K562 (cell line): ENCODE results near the gene HPS3. TPM values are rescaled to one million over a fixed set of nuclear protein-coding genes. Genes with fewer than 3 reads are reported as not detected.

ENCODE experiments used
- E2F3 ChIP-seq: fragments of 250-450 bp; sonication (Bioruptor Pico); IDR thresholded peaks from 2 replicates; pipeline ENCODE4 v1.4.0; 2020; ENCODE audit warnings: mild to moderate bottlenecking
- ERF ChIP-seq: fragments of 450-650 bp; formaldehyde crosslinking; IDR thresholded peaks from 2 replicates; pipeline ENCODE4 v1.4.0; 2020; ENCODE audit warnings: mild to moderate bottlenecking, mixed read lengths
- FOXO4 ChIP-seq: fragments of 450-650 bp; formaldehyde crosslinking; IDR thresholded peaks from 2 replicates; pipeline ENCODE4 v1.4.0; 2020; ENCODE audit warnings: mild to moderate bottlenecking, moderate library complexity
- HDAC3 ChIP-seq: fragments of 450-650 bp; IDR thresholded peaks from 2 replicates; pipeline ENCODE4 v1.6.1; 2018; ENCODE audit warnings: borderline replicate concordance, mild to moderate bottlenecking, moderate library complexity; ENCODE audit not compliant: partially characterized antibody
- ILK ChIP-seq: fragments of 450-650 bp; IDR thresholded peaks from 2 replicates; pipeline ENCODE4 v1.6.1; 2016; ENCODE audit warnings: missing genetic modification characterization, low read depth, mild to moderate bottlenecking, missing compliant biosample characterization, moderate library complexity, borderline replicate concordance
- NCOA6 ChIP-seq: fragments of 450-650 bp; IDR thresholded peaks from 2 replicates; pipeline ENCODE4 v1.6.1; 2017; ENCODE audit warnings: mild to moderate bottlenecking
- NR2C2 ChIP-seq, 2 experiments: fragments of 200-800 bp in 1 of 2; sonication (Bioruptor generic) in 1 of 2; sonication (generic) in 1 of 2; formaldehyde crosslinking in 1 of 2; IDR thresholded peaks; 2 replicates each; pipeline versions ENCODE4 v1.6.1 to v1.8.0; 2016 to 2022; ENCODE audit warnings: mild to moderate bottlenecking in 1 of 2, missing compliant biosample characterization in 1 of 2, missing genetic modification characterization in 1 of 2, missing genetic modification reagents in 1 of 2
- POLR2G ChIP-seq: fragments of 200-400 bp; formaldehyde crosslinking; IDR thresholded peaks from 2 replicates; pipeline ENCODE4 v1.6.1; 2017; ENCODE audit warnings: low read depth, mild to moderate bottlenecking, antibody characterized with exemption, low read length, moderate library complexity
- U2AF1 ChIP-seq: fragments of 200-400 bp; formaldehyde crosslinking; optimal IDR thresholded peaks from 2 replicates; pipeline ENCODE3; 2017; ENCODE audit warnings: mild to moderate bottlenecking, low read depth, low read length, moderate library complexity
- polyA plus RNA-seq, 8 experiments: library from polyadenylated mRNA; depleted of rRNA in 4 of 8; stranded (reverse) in 5 of 8; unstranded in 3 of 8; fragments of >200 nt; fragmentation: Nextera tagmentation in 2 of 8; fragmentation: Illumina TruSeq in 1 of 8; extraction: Ambion mirVana in 2 of 8; extraction: Trizol in 1 of 8; gene quantifications; 2 replicates each; pipeline versions ENCODE4 v1.2.1 to v1.2.3, GENCODE V29; 2011 to 2014; ENCODE audit warnings: inconsistent platforms in 1 of 8, missing spikeins in 1 of 8
- total RNA-seq, 7 experiments: library from RNA; depleted of rRNA in 6 of 7; stranded (reverse); fragments of >200 nt in 6 of 7; fragmentation: Illumina TruSeq in 2 of 7; extraction: Trizol in 2 of 7; gene quantifications; 2 replicates each; pipeline versions ENCODE4 v1.2.1 to v1.2.3, GENCODE V29; 2011 to 2021; ENCODE audit warnings: low replicate concordance in 1 of 7
- TF ChIP-seq, protein P1 (sequence below): fragments of 200-600 bp; sonication (generic); IDR thresholded peaks from one replicate; pipeline ENCODE4 v1.6.1; 2012; ENCODE audit warnings: mild to moderate bottlenecking, low read depth, low read length, inconsistent platforms
- TF ChIP-seq, protein P2 (sequence below): fragments of 450-650 bp; IDR thresholded peaks from 2 replicates; pipeline ENCODE4 v1.6.1; 2016; ENCODE audit warnings: antibody characterized with exemption

HPS3 gene
- total and polyA plus RNA-seq, 9 of the 15 experiments (the other 6 are each of a cell fraction or from before 2014, with no cell fraction given) = 1.2 to 11.3 (median 7.6) TPM

- TF ChIP-seq, protein P1, sequence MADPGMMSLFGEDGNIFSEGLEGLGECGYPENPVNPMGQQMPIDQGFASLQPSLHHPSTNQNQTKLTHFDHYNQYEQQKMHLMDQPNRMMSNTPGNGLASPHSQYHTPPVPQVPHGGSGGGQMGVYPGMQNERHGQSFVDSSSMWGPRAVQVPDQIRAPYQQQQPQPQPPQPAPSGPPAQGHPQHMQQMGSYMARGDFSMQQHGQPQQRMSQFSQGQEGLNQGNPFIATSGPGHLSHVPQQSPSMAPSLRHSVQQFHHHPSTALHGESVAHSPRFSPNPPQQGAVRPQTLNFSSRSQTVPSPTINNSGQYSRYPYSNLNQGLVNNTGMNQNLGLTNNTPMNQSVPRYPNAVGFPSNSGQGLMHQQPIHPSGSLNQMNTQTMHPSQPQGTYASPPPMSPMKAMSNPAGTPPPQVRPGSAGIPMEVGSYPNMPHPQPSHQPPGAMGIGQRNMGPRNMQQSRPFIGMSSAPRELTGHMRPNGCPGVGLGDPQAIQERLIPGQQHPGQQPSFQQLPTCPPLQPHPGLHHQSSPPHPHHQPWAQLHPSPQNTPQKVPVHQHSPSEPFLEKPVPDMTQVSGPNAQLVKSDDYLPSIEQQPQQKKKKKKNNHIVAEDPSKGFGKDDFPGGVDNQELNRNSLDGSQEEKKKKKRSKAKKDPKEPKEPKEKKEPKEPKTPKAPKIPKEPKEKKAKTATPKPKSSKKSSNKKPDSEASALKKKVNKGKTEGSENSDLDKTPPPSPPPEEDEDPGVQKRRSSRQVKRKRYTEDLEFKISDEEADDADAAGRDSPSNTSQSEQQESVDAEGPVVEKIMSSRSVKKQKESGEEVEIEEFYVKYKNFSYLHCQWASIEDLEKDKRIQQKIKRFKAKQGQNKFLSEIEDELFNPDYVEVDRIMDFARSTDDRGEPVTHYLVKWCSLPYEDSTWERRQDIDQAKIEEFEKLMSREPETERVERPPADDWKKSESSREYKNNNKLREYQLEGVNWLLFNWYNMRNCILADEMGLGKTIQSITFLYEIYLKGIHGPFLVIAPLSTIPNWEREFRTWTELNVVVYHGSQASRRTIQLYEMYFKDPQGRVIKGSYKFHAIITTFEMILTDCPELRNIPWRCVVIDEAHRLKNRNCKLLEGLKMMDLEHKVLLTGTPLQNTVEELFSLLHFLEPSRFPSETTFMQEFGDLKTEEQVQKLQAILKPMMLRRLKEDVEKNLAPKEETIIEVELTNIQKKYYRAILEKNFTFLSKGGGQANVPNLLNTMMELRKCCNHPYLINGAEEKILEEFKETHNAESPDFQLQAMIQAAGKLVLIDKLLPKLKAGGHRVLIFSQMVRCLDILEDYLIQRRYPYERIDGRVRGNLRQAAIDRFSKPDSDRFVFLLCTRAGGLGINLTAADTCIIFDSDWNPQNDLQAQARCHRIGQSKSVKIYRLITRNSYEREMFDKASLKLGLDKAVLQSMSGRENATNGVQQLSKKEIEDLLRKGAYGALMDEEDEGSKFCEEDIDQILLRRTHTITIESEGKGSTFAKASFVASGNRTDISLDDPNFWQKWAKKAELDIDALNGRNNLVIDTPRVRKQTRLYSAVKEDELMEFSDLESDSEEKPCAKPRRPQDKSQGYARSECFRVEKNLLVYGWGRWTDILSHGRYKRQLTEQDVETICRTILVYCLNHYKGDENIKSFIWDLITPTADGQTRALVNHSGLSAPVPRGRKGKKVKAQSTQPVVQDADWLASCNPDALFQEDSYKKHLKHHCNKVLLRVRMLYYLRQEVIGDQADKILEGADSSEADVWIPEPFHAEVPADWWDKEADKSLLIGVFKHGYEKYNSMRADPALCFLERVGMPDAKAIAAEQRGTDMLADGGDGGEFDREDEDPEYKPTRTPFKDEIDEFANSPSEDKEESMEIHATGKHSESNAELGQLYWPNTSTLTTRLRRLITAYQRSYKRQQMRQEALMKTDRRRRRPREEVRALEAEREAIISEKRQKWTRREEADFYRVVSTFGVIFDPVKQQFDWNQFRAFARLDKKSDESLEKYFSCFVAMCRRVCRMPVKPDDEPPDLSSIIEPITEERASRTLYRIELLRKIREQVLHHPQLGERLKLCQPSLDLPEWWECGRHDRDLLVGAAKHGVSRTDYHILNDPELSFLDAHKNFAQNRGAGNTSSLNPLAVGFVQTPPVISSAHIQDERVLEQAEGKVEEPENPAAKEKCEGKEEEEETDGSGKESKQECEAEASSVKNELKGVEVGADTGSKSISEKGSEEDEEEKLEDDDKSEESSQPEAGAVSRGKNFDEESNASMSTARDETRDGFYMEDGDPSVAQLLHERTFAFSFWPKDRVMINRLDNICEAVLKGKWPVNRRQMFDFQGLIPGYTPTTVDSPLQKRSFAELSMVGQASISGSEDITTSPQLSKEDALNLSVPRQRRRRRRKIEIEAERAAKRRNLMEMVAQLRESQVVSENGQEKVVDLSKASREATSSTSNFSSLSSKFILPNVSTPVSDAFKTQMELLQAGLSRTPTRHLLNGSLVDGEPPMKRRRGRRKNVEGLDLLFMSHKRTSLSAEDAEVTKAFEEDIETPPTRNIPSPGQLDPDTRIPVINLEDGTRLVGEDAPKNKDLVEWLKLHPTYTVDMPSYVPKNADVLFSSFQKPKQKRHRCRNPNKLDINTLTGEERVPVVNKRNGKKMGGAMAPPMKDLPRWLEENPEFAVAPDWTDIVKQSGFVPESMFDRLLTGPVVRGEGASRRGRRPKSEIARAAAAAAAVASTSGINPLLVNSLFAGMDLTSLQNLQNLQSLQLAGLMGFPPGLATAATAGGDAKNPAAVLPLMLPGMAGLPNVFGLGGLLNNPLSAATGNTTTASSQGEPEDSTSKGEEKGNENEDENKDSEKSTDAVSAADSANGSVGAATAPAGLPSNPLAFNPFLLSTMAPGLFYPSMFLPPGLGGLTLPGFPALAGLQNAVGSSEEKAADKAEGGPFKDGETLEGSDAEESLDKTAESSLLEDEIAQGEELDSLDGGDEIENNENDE = no peak
- TF ChIP-seq FOXO4 (CRISPR knock-in tag) (no peak), NCOA6 (no peak), E2F3 (CRISPR knock-in tag) (peak; percentile 32; the same call in 1 of the 2 replicates), ERF (CRISPR knock-in tag) (no peak), POLR2G (peak; percentile 89), U2AF1 (peak; percentile 57), NR2C2 (CRISPR knock-in tag; IDR thresholded peaks at IDR 0.05) (no peak; the same call in 1 of the 2 replicates), NR2C2 (tag; IDR thresholded peaks at IDR 0.05) (peak; percentile 76), ILK (tag) (no peak), HDAC3 (no peak)
- TF ChIP-seq, protein P2, sequence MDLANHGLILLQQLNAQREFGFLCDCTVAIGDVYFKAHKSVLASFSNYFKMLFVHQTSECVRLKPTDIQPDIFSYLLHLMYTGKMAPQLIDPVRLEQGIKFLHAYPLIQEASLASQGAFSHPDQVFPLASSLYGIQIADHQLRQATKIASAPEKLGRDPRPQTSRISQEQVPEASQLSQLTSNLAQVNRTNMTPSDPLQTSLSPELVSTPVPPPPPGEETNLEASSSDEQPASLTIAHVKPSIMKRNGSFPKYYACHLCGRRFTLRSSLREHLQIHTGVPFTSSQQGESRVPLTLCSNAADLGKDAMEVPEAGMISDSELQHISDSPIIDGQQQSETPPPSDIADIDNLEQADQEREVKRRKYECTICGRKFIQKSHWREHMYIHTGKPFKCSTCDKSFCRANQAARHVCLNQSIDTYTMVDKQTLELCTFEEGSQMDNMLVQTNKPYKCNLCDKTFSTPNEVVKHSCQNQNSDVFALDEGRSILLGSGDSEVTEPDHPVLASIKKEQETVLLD = no peak
Observed at GRCh38 chr3:149129326-149130205, at the start of gene HPS3 (continued).
